ENCODE data around the gene MSN.

The MSN gene

DNA sequence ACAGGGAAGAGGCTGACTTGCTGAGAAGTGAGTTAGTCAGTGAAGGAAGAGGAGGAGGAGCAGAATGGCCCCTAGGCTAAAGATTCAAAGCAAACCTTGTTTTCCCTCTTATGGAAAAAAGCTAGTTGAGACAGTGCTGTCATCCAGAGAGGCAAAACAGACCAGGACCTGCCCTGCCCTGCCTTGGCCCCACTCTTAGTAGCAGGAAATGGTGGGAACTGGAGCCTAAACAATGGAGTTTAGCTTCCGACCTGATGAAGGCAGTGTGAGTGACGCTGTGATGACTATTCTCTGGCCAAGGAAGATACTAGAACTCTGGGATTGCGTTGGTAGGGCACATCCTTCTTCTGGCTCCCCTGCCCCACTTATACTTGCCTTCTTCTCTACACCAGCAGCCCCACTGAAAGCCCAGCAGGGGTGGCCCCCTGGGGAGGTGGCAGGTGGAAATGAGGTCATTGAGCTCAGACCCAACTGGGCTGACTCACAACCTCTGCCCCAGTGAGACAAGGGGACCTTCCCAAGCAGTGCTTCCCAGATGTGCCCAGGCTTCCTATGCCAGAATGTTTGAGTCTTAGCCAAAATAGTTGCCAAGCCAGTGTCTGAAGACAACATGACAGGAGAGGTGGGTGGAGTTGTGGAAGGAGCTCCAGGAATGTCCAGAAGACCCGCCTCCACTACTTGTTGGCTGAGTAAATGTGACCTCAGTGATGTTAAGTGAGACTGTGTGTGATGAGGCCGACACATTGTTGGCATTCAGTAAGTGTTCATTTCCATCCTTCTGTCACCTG is 38.8 kb downstream of the MSN start:
- TF ChIP-seq, protein P1, sequence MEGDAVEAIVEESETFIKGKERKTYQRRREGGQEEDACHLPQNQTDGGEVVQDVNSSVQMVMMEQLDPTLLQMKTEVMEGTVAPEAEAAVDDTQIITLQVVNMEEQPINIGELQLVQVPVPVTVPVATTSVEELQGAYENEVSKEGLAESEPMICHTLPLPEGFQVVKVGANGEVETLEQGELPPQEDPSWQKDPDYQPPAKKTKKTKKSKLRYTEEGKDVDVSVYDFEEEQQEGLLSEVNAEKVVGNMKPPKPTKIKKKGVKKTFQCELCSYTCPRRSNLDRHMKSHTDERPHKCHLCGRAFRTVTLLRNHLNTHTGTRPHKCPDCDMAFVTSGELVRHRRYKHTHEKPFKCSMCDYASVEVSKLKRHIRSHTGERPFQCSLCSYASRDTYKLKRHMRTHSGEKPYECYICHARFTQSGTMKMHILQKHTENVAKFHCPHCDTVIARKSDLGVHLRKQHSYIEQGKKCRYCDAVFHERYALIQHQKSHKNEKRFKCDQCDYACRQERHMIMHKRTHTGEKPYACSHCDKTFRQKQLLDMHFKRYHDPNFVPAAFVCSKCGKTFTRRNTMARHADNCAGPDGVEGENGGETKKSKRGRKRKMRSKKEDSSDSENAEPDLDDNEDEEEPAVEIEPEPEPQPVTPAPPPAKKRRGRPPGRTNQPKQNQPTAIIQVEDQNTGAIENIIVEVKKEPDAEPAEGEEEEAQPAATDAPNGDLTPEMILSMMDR (IDR thresholded peaks at IDR 0.05), result no peak
- Histone ChIP-seq H3K4me3 (ENCODE audit: low read depth, low read length) (no peak overlapping the region), H3K36me3 (ENCODE audit: control insufficient read depth, insufficient read depth, low read length) (no peaks in the 10 kb centered on the region), H3K27me3 (ENCODE audit: control insufficient read depth, insufficient read depth, low read length) (no peaks in the 10 kb centered on the region), H3K4me2 (ENCODE audit: low read length) (no peak overlapping the region), H2AFZ (no peak overlapping the region), H3K4me1 (no peaks in the 10 kb centered on the region), H3K9me3 (ENCODE audit: control insufficient read depth, low read length) (no peaks in the 10 kb centered on the region), H3K27ac (peak overlapping the region; percentile 36), H3K79me2 (no peaks in the 10 kb centered on the region), H3K9ac (no peak overlapping the region)

GRCh38 chrX:65707151-65707550 is 39.7 kb downstream of the MSN start:
- TF ChIP-seq, protein P1 (IDR thresholded peaks at IDR 0.05), result no peak
- no peaks in the 10 kb centered on the region for H3K27me3 ChIP-seq (ENCODE audit: control insufficient read depth, insufficient read depth, low read length)
- no peaks in the 10 kb centered on the region for H3K4me1 ChIP-seq
- H3K27ac ChIP-seq, result no peak overlapping the region
- no peak overlapping the region for H2AFZ ChIP-seq
- no peaks in the 10 kb centered on the region for H3K79me2 ChIP-seq
- H3K9me3 ChIP-seq (ENCODE audit: control insufficient read depth, low read length), result no peaks in the 10 kb centered on the region
- no peak overlapping the region for H3K9ac ChIP-seq
- no peak overlapping the region for H3K4me3 ChIP-seq (ENCODE audit: low read depth, low read length)
- no peak overlapping the region for H3K4me2 ChIP-seq (ENCODE audit: low read length)
- H3K36me3 ChIP-seq (ENCODE audit: control insufficient read depth, insufficient read depth, low read length), result no peaks in the 10 kb centered on the region

- Histone ChIP-seq H3K4me1 (no peaks in the 10 kb centered on the region), H3K79me2 (peaks cover 3% of the 10 kb centered on the region), H3K4me2 (ENCODE audit: low read length) (no peak overlapping the region), H3K27ac (no peak overlapping the region), H3K4me3 (ENCODE audit: low read depth, low read length) (no peak overlapping the region), H3K27me3 (ENCODE audit: control insufficient read depth, insufficient read depth, low read length) (no peaks in the 10 kb centered on the region), H3K9me3 (ENCODE audit: control insufficient read depth, low read length) (no peaks in the 10 kb centered on the region), H3K36me3 (ENCODE audit: control insufficient read depth, insufficient read depth, low read length) (no peaks in the 10 kb centered on the region), H2AFZ (no peak overlapping the region), H3K9ac (no peak overlapping the region)
- TF ChIP-seq, protein P1 (IDR thresholded peaks at IDR 0.05), result no peak
Observed at GRCh38 chrX:65712005-65712806, 44.8 kb downstream of the MSN start.

DNA sequence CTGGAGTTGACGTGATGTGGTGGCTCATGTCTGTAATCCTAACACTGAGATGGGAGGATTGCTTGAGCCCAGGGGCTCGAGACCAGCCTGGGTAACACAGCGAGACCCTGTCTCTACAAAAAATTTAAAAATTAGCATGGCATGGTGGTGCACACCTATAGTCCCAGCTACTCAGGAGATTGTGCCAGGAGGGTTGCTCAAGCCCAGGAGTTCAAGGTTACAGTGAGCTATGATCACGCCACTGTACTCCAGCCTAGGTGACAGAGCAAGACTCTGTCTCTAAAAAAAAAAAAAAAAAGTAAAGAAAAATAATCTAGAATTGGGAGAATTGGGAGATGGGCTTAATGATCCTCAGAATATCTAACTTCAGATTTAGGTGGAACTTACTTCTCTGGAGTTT is 51.1 kb downstream of the MSN start:
- no peak overlapping the region for H3K4me2 ChIP-seq (ENCODE audit: low read length)
- TF ChIP-seq, protein P1 (IDR thresholded peaks at IDR 0.05), result no peak
- no peaks in the 10 kb centered on the region for H3K36me3 ChIP-seq (ENCODE audit: control insufficient read depth, insufficient read depth, low read length)
- peaks cover 3% of the 10 kb centered on the region for H3K79me2 ChIP-seq
- H3K9ac ChIP-seq, result no peak overlapping the region
- no peaks in the 10 kb centered on the region for H3K27me3 ChIP-seq (ENCODE audit: control insufficient read depth, insufficient read depth, low read length)
- H3K9me3 ChIP-seq (ENCODE audit: control insufficient read depth, low read length), result no peaks in the 10 kb centered on the region
- no peaks in the 10 kb centered on the region for H3K4me1 ChIP-seq
- no peak overlapping the region for H2AFZ ChIP-seq
- H3K27ac ChIP-seq, result no peak overlapping the region
- H3K4me3 ChIP-seq (ENCODE audit: low read depth, low read length), result no peak overlapping the region
